Midbrain (tissue), 1 donor: ENCODE results near the gene CD200R1.
"Not testable (repeated sequence)": the region's sequence is repeated elsewhere in the genome, so short reads cannot be mapped to it uniquely, and the experiment has no call there.

Experiments
- DNase-seq: peaks from one replicate; lab custom pipeline; 2025; lab: John Stamatoyannopoulos, UW

CD200R1 gene

DNA sequence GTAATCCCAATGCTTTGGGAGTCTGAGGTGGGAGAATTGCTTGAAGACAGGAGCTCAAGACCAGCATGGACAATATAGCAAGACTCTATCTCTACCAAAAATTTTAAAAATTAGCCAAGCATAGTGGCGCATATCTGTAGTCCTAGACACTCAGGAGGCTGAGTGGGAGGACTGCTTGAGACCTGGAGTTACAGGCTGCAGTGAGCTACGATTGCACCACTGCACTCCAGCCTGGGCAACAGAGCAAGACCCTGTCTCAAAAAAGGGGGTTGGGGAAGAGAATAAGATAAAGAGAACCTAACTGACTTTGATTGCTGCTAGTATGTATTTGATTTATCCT, 755 bp downstream of the CD200R1 start:
- DNase-seq = no peak

- DNase-seq = no peak
Measured at GRCh38 chr3:112973325-112974177, 1.4 kb downstream of the CD200R1 start.

GRCh38 chr3:112972158-112972557, 2.7 kb downstream of the CD200R1 start:
- DNase-seq = no peak

- no peak for DNase-seq
Measured at GRCh38 chr3:112967828-112968227, 7.1 kb downstream of the CD200R1 start.

- DNase-seq = no peak
Measured at GRCh38 chr3:112967425-112967824, 7.5 kb downstream of the CD200R1 start.

DNA sequence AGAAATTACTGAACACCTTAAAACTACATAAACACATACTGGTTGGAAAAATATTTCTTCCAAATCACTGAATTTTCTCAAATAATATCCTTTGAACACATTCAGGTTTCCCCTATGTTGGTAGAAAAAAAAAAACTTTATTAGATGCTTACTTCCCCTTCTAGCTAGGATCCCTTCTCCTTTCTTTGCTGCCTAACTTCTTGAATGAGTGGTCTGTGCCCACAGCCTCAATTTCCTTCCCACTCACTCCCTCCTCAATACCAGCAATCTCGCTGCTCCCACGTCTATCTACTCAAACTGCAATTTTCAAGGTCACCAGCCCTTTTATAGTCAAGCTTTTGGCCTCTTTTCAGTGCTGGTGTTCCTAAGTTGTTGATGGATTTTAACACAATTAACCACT, 8.3 kb downstream of the CD200R1 start:
- DNase-seq = no peak

DNA sequence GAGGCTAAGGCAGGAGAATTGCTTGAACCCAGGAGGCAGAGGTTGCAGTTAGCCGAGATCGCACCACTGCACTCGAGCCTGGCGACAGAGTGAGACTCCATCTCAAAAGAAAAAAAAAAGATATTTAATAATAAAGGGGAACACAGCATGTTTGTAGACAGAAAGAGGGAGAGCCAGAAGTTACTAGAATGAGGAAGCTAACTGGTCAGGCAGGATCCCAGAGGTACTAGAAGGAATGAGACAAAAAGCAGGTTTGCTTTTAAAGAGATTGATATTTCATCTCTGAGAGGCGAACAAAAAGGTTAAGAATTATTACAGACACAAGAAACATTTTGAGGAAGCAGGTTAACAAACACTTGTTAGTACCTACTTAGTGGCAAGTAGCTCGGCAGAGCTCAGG, 9.2 kb downstream of the CD200R1 start:
- DNase-seq = no peak

DNA sequence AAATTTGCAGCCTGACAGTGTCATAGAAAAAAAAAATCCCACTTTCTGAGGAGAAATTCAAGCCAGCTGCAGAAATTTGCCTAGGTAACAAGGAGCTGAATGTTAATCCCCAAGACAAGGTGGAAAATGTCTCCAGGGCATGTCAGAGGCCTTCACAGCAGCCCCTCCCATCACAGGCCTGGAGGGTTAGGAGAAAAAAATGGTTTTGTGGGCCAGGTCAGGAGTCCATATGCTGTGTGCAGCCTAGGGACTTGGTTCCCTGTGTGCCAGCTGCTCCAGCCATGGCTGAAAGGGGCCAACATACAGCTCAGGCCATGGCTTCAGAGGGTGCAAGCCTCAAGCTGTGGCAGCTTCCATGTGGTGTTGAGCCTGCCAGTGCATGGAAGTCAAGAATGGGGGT, 11.2 kb downstream of the CD200R1 start:
- no peak for DNase-seq

DNA sequence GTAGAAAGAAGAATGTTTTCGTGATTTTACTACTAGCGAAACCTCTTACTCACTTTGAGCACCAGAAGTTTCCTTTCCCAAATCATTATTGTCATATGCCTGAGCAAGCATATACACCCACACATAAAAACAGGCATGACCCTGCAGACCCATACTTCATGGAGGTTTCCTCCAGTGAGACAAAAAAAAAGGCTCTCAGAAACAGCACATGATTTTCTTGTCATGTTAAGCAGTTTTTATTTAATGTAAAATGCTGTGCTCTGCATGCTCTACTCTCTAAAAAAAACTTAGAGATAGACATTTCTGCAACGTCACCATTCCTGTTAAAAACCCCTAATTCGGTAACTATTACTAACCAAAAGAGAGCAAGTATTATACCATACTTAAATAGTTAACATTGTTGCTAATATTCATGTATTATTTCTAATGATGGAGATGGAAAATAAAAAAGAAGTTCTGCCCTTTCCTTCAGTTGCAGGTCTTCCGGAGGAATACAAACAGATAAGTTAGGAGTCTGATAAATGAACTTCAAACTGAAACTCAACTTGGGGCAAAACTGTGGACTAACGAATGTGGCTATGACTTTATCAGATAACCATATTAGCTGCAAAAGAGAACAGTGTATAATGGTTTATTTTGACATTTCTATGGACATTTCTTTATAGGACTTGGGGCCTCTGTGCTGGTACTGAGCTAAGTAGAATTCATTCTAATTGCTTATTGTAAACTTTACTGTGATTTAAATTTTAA, 15.9 kb downstream of the CD200R1 start:
- DNase-seq = no peak

GRCh38 chr3:112956351-112956750, 18.6 kb downstream of the CD200R1 start:
- DNase-seq = no peak

- no peak for DNase-seq
Measured at GRCh38 chr3:112948346-112948838, 26.5 kb downstream of the CD200R1 start.

GRCh38 chr3:112931736-112932521, 43.0 kb downstream of the CD200R1 start:
- no peak for DNase-seq

- no peak for DNase-seq
Measured at GRCh38 chr3:112930771-112931170, 44.1 kb downstream of the CD200R1 start.

- DNase-seq = no peak
Measured at GRCh38 chr3:112925969-112926368, 48.9 kb downstream of the CD200R1 start.

DNA sequence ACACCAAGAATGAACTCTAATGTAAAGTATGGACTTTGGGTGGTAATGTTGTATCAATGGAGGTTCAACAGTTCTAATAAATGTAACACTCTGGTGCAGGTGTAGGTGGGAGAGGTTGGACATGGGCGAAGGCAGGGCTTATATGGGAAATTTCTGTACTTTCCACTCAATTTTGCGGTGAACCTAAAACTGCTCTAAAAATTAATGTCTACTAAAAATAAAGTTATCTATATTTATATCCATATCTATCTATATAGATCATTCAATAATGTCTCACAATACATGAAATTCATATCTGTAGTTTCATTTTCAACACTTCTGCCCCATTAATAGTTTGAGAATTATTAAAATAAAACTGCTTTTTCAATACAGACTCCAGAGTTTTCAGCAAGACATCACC, 49.3 kb downstream of the CD200R1 start:
- no peak for DNase-seq

DNA sequence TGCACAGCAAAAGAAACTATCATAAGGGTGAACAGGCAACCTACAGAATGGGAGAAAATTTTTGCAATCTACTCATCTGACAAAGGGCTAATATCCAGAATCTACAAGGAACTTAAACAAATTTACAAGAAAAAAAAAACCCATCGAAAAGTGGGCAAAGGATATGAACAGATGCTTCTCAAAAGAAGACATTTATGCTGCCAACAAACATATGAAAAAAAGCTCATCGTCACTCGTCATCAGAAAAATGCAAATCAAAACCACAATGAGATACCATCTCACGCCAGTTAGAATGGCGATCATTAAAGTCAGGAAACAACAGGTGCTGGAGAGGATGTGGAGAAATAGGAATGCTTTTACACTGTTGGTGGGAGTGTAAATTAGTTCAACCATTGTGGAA, 55.4 kb downstream of the CD200R1 start:
- not testable (repeated sequence) for DNase-seq

DNA sequence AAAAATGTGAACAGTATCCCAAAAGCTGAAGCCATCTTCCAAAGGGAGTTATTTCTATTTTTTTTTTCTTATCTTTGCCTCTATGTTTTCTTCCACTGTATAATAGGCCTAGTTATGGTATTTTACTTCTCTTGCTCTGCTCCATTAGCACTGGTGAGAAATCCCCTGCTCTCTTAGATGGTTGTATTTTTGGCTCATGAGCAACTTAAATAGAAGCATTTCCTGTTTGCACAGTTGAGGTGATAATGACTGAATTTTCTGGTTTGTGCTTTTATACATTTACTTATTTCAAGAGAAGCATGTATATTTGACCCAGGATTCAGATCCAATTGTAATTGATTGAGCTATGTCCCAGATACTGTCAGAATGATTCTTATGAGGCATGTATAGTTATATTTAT, 66.7 kb downstream of the CD200R1 start:
- no peak for DNase-seq

- no peak for DNase-seq
Measured at GRCh38 chr3:112904786-112905185, 70.1 kb downstream of the CD200R1 start.

- no peak for DNase-seq
Measured at GRCh38 chr3:112900113-112900512, 74.8 kb downstream of the CD200R1 start.

DNA sequence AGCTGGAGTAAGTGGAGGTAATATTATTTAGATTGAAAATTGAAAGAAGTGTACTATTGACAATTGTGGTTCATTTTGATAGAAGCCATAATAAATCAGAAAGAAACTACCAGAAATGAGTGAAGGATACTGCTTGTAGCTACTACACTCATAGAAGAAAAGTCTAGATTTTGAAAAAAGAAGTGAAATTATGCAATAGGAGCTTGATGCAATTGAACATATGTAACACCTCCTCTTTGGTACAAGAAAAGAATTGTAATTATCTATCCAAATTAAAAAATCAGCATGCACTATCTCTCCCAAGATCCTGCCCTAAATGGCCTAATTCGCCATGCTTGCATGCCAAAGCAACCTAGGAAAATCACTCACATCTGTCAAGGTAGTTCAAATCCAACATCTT, 77.1 kb downstream of the CD200R1 start:
- DNase-seq = no peak

- DNase-seq = no peak
Measured at GRCh38 chr3:112894258-112894657, 80.6 kb downstream of the CD200R1 start.

DNA sequence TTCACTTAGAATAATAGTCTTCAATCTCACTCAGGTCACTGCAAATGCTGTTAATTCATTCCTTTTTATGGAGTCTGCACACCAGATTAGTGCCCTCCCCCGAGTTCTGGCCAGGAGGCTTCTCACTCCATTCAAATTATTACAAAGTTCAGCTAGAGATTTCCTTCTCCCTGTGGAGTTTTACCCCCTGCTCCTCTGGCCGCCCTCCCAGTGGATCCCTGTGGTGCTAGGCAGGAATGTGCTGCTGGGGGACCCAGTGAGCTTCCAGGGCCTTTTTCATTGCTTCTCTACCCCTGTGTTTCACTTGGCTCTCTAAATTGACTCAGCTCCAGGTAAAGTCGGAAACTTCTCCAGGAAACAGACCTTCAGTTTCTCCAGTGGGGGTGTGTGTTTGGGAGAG, 85.5 kb downstream of the CD200R1 start:
- DNase-seq = no peak
